Measurements from ENCODE around the gene TRPM2. TPM values are rescaled to one million over a fixed set of nuclear protein-coding genes. Genes with fewer than 3 reads are reported as not detected.

Gene TRPM2
- total and polyA plus RNA-seq, 2 of the 8 experiments (the other 6 are each of a cell fraction or from before 2014, with no cell fraction given), result 0.27 to 0.28 TPM

GRCh38 chr21:44440241-44441040 is 87.0 kb downstream of the TRPM2 start:
- Histone ChIP-seq H2BK120ac (replicated peaks; ENCODE audit: low read depth, low read length) (no peak overlapping the region), H2AFZ (ENCODE audit: low read length) (no peak overlapping the region), H3K79me2 (ENCODE audit: control insufficient read depth in 1 of 2, insufficient read depth in 2 of 2, low read length in 2 of 2) (no peaks in the 10 kb centered on the region), H4K8ac (ENCODE audit: extremely low read depth, insufficient read depth, low read length) (peak overlapping the region; percentile 51; the same call in 1 of the 2 replicates), H3K14ac (ENCODE audit: insufficient read length) (no peak overlapping the region), H3K4ac (replicated peaks; ENCODE audit: insufficient read length, low read depth, low read length) (no peak overlapping the region), H2BK5ac (ENCODE audit: low read depth, low read length) (no peak overlapping the region), H3K27ac (ENCODE audit: low read depth, low read length) (no peak overlapping the region), H3K9ac (replicated peaks in 1 of 4; ENCODE audit: extremely low read depth in 1 of 4, low read depth in 3 of 4, low read length in 3 of 4) (no peak overlapping the region), H2BK15ac (ENCODE audit: low read length) (no peak overlapping the region), H3K4me2 (ENCODE audit: insufficient read depth in 1 of 2, low read depth in 2 of 2, low read length in 2 of 2) (no peak overlapping the region), H3K18ac (ENCODE audit: extremely low read depth, low read length) (no peak overlapping the region), H4K5ac (ENCODE audit: insufficient read length, low read depth, low read length) (no peak overlapping the region), H3K9me3 (ENCODE audit: insufficient read depth in 2 of 2, low read depth in 1 of 2, low read length in 1 of 2) (no peaks in the 10 kb centered on the region), H3K27me3 (replicated peaks in 1 of 4; ENCODE audit: control insufficient read depth in 3 of 4, extremely low read depth in 1 of 4, insufficient read depth in 3 of 4, low read length in 3 of 4) (no peaks in the 10 kb centered on the region), H3K23ac (ENCODE audit: insufficient read length) (no peak overlapping the region), H3K79me1 (ENCODE audit: low read depth, low read length) (no peaks in the 10 kb centered on the region), H4K91ac (replicated peaks; ENCODE audit: insufficient read length, low read length) (no peak overlapping the region), H3K56ac (replicated peaks; ENCODE audit: insufficient read length, low read depth, low read length) (no peak overlapping the region), H3K4me3 (ENCODE audit: extremely low read depth in 1 of 4, insufficient read depth in 2 of 4, low read depth in 3 of 4, low read length in 4 of 4) (no peak overlapping the region), H3K36me3 (ENCODE audit: control insufficient read depth in 2 of 4, insufficient read depth in 4 of 4, low read length in 3 of 4) (no peaks in the 10 kb centered on the region), H2AK5ac (ENCODE audit: low read depth, low read length) (no peak overlapping the region), H3K4me1 (replicated peaks in 1 of 4; ENCODE audit: control insufficient read depth in 3 of 4, insufficient read depth in 4 of 4, low read length in 3 of 4) (no peaks in the 10 kb centered on the region; a peak in 1 of 7 replicates), H2BK12ac (ENCODE audit: low read depth, low read length) (no peak overlapping the region), H3K23me2 (ENCODE audit: low read depth, low read length) (no peaks in the 10 kb centered on the region), H4K20me1 (replicated peaks in 1 of 2; ENCODE audit: control insufficient read depth in 1 of 2, insufficient read depth in 2 of 2, low read length in 2 of 2) (no peaks in the 10 kb centered on the region), H2BK20ac (ENCODE audit: low read length) (no peak overlapping the region)
- ChIA-PET CTCF (ENCODE audit: partially characterized antibody) (interaction anchor here (0.9 to 2.0 kb wide), 3 partner anchors 8 to 42 kb away, joined by 3 to 7 read pairs (median 3); no protein-coding TSS in a partner anchor), POLR2A (ENCODE audit: partially characterized antibody) (interaction anchor here (0.8 kb wide), 1 partner anchor 44 kb away, joined by 3 read pairs; no protein-coding TSS in a partner anchor)
- 80% methylated on average over 27 of the region's 33 CpGs; no CpG with 5 or more reads in 1 of the 2 experiments for WGBS, 2 experiments (ENCODE audit: extremely low coverage in 1 of 2, insufficient coverage in 1 of 2, insufficient read length in 1 of 2, insufficient replicate concordance in 2 of 2, low coverage in 1 of 2, low lambda C conversion rate in 2 of 2, missing lambda C conversion rate in 1 of 2)
- no peak for DNase-seq (ENCODE audit: low read depth in 1 of 2, low spot score in 2 of 2)
- FAIRE-seq, result no peak
- no peak for TF ChIP-seq TBP (IDR thresholded peaks at IDR 0.05; ENCODE audit: low read depth, low read length)
- TF ChIP-seq MAFK (IDR thresholded peaks at IDR 0.05; ENCODE audit: low read depth, low read length), result no peak
- TF ChIP-seq TAF7 (optimal IDR thresholded peaks at IDR 0.05; ENCODE audit: borderline replicate concordance, low read depth, low read length), result no peak
- TF ChIP-seq JUND (IDR thresholded peaks at IDR 0.05; ENCODE audit: low read length), result no peak
- no peak for TF ChIP-seq ATF3 (IDR thresholded peaks at IDR 0.05; ENCODE audit: insufficient read depth, low read depth, low read length)
- no peak for TF ChIP-seq PHF8 (conservative IDR thresholded peaks at IDR 0.05; ENCODE audit: low read depth, low read length)
- no peak for TF ChIP-seq RFX5 (IDR thresholded peaks at IDR 0.05; ENCODE audit: borderline replicate concordance, low read depth, low read length)
- TF ChIP-seq EGR1 (IDR thresholded peaks at IDR 0.05; ENCODE audit: borderline replicate concordance, low read depth, low read length), result no peak
- TF ChIP-seq CEBPB (IDR thresholded peaks at IDR 0.05; ENCODE audit: low read depth, low read length), result no peak
- TF ChIP-seq CBX5 (IDR thresholded peaks at IDR 0.05; ENCODE audit: low read depth, low read length), result no peak
- no peak for TF ChIP-seq POLR2A (IDR thresholded peaks at IDR 0.05; ENCODE audit: control extremely low read depth in 1 of 2, low read depth in 2 of 2, low read length in 2 of 2)
- TF ChIP-seq KDM1A (IDR thresholded peaks at IDR 0.05; ENCODE audit: borderline replicate concordance, low read length), result no peak
- no peak for TF ChIP-seq SRF (IDR thresholded peaks at IDR 0.05; ENCODE audit: low read depth, low read length)

All from H1 (cell line).